Stomach (tissue), 9 donors: ENCODE results near the gene KRTAP10-6. TPM values are rescaled to one million over a fixed set of nuclear protein-coding genes. Genes with fewer than 3 reads are reported as not detected.
"Not testable (repeated sequence)": the region's sequence is repeated elsewhere in the genome, so short reads cannot be mapped to it uniquely, and the experiment has no call there.

Experiments used
- DNase-seq, 2 donors: peaks; one replicate each; pipeline versions ENCODE4 v3.0.0 to v3.0.0-alpha.2; 2013 to 2019
- H3K27ac ChIP-seq, 5 donors: fragments of 200-600 bp in 4 of 5; sonication (generic) in 4 of 5; one replicate each; pipeline ENCODE4 v1.5.1; 2013 to 2019; ENCODE audit warnings: mild to moderate bottlenecking in 1 of 5, moderate library complexity in 1 of 5
- H3K27me3 ChIP-seq, 3 donors: fragments of 200-600 bp; sonication (generic); one replicate each; pipeline ENCODE4 v1.5.1; 2017 to 2019; ENCODE audit warnings: mixed run types in 1 of 3
- H3K36me3 ChIP-seq, 4 donors: fragments of 200-600 bp; sonication (generic); 1 replicate in 3 of 4; 2 replicates in 1 of 4; pipeline ENCODE4 v1.5.1; 2016 to 2019
- H3K4me1 ChIP-seq, 4 donors: fragments of 200-600 bp; sonication (generic); one replicate each; pipeline ENCODE4 v1.5.1; 2016 to 2019
- H3K4me3 ChIP-seq, 4 donors: fragments of 200-600 bp; sonication (generic) in 3 of 4; one replicate each; pipeline ENCODE4 v1.5.1; 2016 to 2019; ENCODE audit warnings: mild to moderate bottlenecking in 1 of 4
- H3K9me3 ChIP-seq, 4 donors: fragments of 200-600 bp; sonication (generic); one replicate each; pipeline ENCODE4 v1.5.1; 2016 to 2019
- EP300 ChIP-seq: sonication (generic); formaldehyde crosslinking; IDR thresholded peaks from one replicate; pipeline ENCODE4 v1.6.1; 2017; ENCODE audit warnings: antibody characterized with exemption
- POLR2A ChIP-seq, 4 donors: fragments of 450-650 bp; IDR thresholded peaks; one replicate each; pipeline ENCODE4 v1.6.1; 2016; ENCODE audit warnings: antibody characterized with exemption in 4 of 4, control low read depth in 2 of 4, mild to moderate bottlenecking in 1 of 4, moderate library complexity in 1 of 4
- POLR2AphosphoS5 ChIP-seq, 3 donors: sonication (generic); formaldehyde crosslinking; IDR thresholded peaks; one replicate each; pipeline ENCODE4 v1.6.1; 2016; ENCODE audit warnings: antibody characterized with exemption in 3 of 3
- WGBS, 5 donors: extraction: QIAGEN DNeasy Blood & Tissue Kit in 3 of 5; methylation state at CpG; one replicate each; pipeline versions ENCODE4 v1.1.5 to v1.1.7; 2013 to 2018; 5-methylcytosine and 5-hydroxymethylcytosine counted together
- intact Hi-C: fragments of 100-400 bp; cut with DNase I; formaldehyde crosslinking; loops from one replicate; pipeline ENCODE4 v1.15.1; 2023; ENCODE audit warnings: low total_unique reads
- polyA plus RNA-seq, 3 donors: library from polyadenylated mRNA; stranded (reverse); fragments of 200-250 nt; gene quantifications; one replicate each; pipeline ENCODE4 v1.2.3, GENCODE V29; 2013
- total RNA-seq, 5 donors: library from RNA; depleted of rRNA; stranded (reverse); fragments of >200 nt; gene quantifications; one replicate each; pipeline versions ENCODE4 v1.1.0 to v1.2.3, GENCODE V29; 2014 to 2016
- TF ChIP-seq, protein P1 (sequence below), 7 experiments: fragments of 450-650 bp in 4 of 7; fragments of 200-600 bp in 3 of 7; sonication (generic) in 3 of 7; IDR thresholded peaks; one replicate each; pipeline ENCODE4 v1.5.1; 2016 to 2019; ENCODE audit warnings: antibody characterized with exemption in 7 of 7, control low read depth in 2 of 7, mild to moderate bottlenecking in 1 of 7
- donor health status: healthy with polysubstance abuse.
- donor health status: Bipolar disorder and iron deficiency.
- donor health status: healthy.

Gene KRTAP10-6
- total and polyA plus RNA-seq, 8 donors, result not detected

DNA sequence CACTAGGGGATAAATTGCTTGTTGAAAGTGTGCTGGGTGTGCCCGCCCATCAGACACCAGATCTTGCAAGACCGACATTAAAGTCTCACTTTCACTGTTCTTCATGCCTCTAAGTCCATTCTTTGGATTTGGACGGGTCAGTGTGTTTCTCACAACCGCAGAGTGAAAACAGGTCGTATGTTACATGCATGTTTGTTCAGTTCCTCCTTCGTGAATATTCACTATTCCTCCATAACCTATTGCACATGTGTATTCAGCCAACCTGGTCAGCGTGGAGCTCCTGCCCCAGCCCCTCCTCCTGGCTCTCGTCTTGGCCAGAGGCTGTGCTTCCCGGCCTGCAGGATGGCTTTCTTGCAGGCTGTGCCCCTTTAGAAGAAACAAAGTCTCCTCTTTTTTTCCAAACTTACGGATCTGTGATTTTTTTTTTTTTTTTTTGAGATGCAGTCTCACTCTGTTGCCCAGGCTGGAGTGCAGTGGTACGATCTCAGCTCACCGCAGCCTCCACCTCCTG, 2.2 kb upstream of the KRTAP10-6 start:
- no peaks in the 10 kb centered on the region for H3K4me1 ChIP-seq
- DNase-seq, result no peak
- no peak overlapping the region for H3K4me3 ChIP-seq
- intact Hi-C loops, result no loop called here
- no peak overlapping the region for H3K27ac ChIP-seq
- 76 to 79% (median 77%) methylated on average over 12 of the region's 12 CpGs for WGBS, 5 donors
- H3K9me3 ChIP-seq, result peaks cover 0 to 17% (median 1%) of the 10 kb centered on the region in 4 donors
- H3K27me3 ChIP-seq, result peaks cover 0 to 50% (median 7%) of the 10 kb centered on the region in 3 donors
- H3K36me3 ChIP-seq, result no peaks in the 10 kb centered on the region
- TF ChIP-seq EP300, result no peak
- TF ChIP-seq POLR2A (IDR thresholded peaks at IDR 0.05), result no peak
- no peak for TF ChIP-seq POLR2AphosphoS5 (IDR thresholded peaks at IDR 0.05)
- TF ChIP-seq, protein P1, sequence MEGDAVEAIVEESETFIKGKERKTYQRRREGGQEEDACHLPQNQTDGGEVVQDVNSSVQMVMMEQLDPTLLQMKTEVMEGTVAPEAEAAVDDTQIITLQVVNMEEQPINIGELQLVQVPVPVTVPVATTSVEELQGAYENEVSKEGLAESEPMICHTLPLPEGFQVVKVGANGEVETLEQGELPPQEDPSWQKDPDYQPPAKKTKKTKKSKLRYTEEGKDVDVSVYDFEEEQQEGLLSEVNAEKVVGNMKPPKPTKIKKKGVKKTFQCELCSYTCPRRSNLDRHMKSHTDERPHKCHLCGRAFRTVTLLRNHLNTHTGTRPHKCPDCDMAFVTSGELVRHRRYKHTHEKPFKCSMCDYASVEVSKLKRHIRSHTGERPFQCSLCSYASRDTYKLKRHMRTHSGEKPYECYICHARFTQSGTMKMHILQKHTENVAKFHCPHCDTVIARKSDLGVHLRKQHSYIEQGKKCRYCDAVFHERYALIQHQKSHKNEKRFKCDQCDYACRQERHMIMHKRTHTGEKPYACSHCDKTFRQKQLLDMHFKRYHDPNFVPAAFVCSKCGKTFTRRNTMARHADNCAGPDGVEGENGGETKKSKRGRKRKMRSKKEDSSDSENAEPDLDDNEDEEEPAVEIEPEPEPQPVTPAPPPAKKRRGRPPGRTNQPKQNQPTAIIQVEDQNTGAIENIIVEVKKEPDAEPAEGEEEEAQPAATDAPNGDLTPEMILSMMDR (IDR thresholded peaks at IDR 0.05), result no peak

DNA sequence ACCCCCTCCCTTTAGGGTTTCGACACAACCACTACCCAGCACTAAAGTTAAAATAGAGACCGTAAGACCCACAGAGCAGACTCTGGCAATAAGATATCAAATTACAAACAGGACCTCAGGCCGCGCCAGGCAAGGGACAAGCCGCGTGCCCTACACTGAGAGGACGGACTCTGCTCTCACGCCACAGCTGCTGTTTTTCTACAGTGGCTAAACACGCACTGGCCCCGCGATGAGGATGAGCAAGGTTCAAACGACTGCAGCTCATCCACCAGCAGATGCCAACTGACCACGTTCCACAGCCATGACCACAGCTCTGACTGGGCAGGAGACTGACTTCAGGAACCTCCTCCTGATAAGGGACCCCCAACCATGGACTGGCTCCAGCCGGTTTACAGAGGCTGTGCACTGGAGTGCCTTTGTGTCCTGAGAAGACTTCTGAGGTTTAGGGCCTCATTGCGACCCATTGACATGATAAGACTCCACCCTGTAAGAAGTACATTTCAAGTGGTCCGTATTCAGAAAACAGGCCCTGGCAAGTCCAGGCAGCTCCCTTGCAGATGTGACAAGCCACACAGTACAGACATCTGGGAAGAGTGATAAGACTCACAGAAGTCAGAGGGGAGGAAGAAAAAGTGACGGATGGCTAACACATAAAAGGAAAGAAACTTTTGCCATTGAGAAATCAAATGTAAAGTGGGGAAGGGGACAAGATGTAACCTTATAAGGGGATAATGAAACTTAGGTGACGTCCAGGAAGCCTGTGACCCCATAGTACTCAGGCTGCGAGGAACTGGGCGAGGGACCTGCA, 1.5 kb upstream of the KRTAP10-6 start:
- Histone ChIP-seq H3K4me3 (no peak overlapping the region), H3K9me3 (peaks cover 0 to 11% (median 1%) of the 10 kb centered on the region in 4 donors), H3K4me1 (no peaks in the 10 kb centered on the region), H3K27me3 (peaks cover 0 to 52% (median 3%) of the 10 kb centered on the region in 3 donors), H3K36me3 (no peaks in the 10 kb centered on the region), H3K27ac (no peak overlapping the region)
- TF ChIP-seq, protein P1 (IDR thresholded peaks at IDR 0.05), result no peak
- TF ChIP-seq POLR2AphosphoS5 (IDR thresholded peaks at IDR 0.05), result no peak
- TF ChIP-seq EP300, result no peak
- TF ChIP-seq POLR2A (IDR thresholded peaks at IDR 0.05), result no peak
- intact Hi-C loops, result no loop called here
- no peak for DNase-seq
- 33 to 55% (median 38%) methylated on average over 20 of the region's 20 CpGs for WGBS, 5 donors

DNA sequence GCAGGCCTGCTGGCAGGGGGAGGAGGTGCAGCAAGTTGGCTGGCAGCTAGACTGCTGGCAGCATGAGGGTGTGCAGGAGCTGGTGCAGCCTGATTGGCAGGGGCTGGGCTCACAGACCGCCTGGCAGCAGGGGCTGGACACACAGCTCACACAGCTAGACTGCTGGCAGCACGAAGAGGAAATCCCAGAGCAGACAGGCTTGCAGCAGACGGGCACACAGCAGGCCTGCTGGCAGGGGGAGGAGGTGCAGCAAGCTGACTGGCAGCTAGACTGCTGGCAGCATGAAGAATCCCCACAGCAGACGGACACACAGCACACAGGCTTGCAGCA, 539 bp downstream of the KRTAP10-6 start:
- H3K27me3 ChIP-seq, result peaks cover 0 to 49% (median 3%) of the 10 kb centered on the region in 3 donors
- intact Hi-C loops, H3K4me1 ChIP-seq, H3K27ac ChIP-seq, H3K4me3 ChIP-seq, DNase-seq, H3K9me3 ChIP-seq, H3K36me3 ChIP-seq: not testable (repeated sequence)
- WGBS, 5 donors, result 10 to 43% (median 26%) methylated on average over 2 to 4 of the region's 4 CpGs

DNA sequence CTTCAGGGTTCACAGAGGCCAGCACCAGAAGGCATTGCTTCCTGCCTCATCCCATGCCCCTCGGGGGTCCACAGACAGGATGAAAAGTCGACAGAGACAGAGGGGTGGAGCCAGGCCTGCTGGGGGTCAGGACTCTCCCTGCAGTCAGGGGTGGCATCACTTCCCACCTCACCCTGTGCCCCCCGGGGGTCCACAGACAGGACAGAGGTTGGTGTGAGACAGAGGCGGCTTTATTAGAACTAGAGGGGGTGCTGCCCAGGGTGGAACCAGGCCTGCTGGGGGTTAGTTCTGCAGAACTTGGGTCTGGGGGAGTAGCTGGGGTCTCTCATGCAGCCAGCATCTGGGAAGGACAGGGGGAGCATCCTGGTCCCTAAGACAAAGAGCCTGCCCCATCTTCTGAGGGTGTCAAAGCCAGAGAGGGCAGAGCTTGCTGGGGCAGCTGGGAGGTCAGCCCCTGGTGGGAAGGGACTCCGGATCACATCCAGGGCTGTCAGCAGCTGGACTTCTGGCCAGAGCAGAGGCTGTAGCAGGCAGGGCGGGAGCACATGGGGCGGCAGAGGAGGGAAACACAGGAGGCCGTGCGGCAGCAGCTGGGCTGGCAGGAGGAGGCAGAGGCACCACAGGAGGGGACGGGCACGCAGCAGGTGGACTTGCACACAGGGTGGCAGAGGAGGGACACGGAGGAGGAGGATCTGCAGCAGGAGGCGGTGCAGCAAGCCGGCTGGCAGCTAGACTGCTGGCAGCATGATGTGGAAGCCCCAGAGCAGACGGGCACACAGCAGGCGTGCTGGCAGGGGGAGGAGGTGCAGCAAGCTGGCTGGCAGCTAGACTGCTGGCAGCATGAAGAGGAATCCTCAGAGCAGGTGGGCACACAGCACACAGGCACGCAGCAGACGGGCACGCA, 1.2 kb downstream of the KRTAP10-6 start:
- H3K36me3 ChIP-seq, DNase-seq, H3K9me3 ChIP-seq, H3K4me3 ChIP-seq, intact Hi-C loops, H3K27ac ChIP-seq, H3K4me1 ChIP-seq: not testable (repeated sequence)
- 53 to 64% (median 62%) methylated on average over 15 to 18 of the region's 19 CpGs for WGBS, 5 donors
- H3K27me3 ChIP-seq, result peaks cover 0 to 50% (median 5%) of the 10 kb centered on the region in 3 donors

DNA sequence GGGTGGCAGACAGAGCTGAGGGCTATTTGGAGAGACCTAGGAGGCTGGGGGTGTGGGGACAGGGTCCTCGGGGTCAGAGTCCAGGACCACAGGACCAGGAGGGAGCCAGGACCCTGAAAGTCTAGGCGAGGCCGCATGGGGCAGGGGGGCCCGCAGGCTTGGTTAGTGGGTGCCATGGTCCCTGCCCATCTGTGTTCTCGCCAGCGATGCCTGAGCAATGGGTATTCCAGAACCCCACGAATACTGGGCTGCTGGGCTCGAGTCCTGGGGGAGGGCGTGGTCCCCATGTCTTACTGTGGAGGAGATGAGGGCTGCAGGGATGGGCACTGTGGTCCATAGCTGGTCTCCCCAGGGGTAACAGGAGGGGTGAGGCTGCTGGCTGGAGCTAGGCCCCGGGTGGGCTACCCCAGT, 2.0 kb downstream of the KRTAP10-6 start:
- Histone ChIP-seq H3K4me1 (no peaks in the 10 kb centered on the region), H3K4me3 (no peak overlapping the region), H3K27me3 (peaks cover 0 to 56% (median 10%) of the 10 kb centered on the region in 3 donors), H3K27ac (no peak overlapping the region), H3K9me3 (peaks cover 0 to 7% (median 0%) of the 10 kb centered on the region in 4 donors), H3K36me3 (no peaks in the 10 kb centered on the region)
- DNase-seq, result no peak
- TF ChIP-seq, protein P1 (IDR thresholded peaks at IDR 0.05), result no peak
- TF ChIP-seq POLR2AphosphoS5 (IDR thresholded peaks at IDR 0.05), result no peak
- no peak for TF ChIP-seq POLR2A (IDR thresholded peaks at IDR 0.05)
- TF ChIP-seq EP300, result no peak
- intact Hi-C loops, result no loop called here
- WGBS, 5 donors, result 75 to 87% (median 76%) methylated on average over 10 of the region's 10 CpGs
